HG02884 (cell line): ENCODE results near the gene CACTIN.

Experiments used
- ATAC-seq: cut with Tn5 transposase; IDR thresholded peaks from one replicate; pipeline ENCODE4 v1.9.1; 2021; ENCODE audit warnings: mild to moderate bottlenecking, moderate library complexity; ENCODE audit not compliant: unreplicated experiment

The CACTIN gene

GRCh38 chr19:3664879-3665642 is 38.5 kb upstream of the CACTIN start:
- ATAC-seq = no peak

DNA sequence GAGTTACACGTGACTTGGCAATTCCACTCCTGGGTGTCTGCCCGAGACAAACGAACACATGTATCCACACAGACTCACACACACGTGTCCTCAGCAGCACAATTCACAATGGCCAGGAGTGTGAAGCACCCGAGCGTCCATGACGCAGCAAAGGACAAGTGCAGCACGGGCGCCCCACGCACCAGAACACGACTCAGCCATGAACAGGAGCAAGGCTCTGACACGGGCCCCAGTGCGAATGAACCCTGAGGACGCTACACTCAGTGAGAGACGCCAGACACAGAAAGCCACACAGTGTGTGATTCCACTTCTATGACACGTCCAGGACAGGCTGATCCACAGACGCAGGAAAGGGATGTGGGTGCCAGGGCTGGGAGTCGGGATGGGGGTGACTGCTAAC is 37.2 kb upstream of the CACTIN start:
- no peak for ATAC-seq

GRCh38 chr19:3661284-3662238 is 35.0 kb upstream of the CACTIN start:
- ATAC-seq = no peak

DNA sequence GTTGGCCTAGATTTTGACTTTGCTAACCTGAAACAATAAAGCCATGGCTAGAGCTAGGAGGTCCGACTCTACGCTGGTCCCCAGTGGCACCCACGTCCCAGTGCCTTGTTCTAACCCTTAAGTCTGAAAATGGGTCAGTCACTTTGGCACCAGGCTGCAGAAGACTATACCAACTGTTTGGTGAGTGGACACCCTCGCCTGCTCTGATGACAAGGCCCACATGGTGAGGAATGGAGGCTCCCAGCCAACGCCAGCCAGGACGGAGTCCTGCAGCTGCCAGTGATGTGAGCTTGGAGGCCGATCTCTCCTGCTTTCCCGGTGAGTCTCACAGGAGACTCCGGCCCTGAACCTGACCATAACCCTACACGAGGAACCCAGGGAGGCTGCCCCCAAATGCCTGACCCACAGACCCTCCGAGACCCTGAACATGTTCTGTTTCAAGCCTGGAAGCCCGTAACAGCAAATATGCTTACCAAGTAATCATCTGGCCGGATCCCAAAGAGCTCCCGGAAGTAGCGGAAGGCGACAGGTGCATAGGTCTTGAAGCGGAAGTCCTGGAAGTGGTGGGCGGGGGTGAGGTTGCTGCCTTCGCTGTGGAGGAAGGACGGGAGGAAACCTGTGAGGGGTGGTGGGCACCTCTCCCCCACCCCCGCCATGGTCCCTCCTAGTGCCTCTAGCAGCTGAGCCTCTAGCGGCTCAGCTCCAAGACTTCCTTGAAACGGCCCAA is 34.1 kb upstream of the CACTIN start:
- ATAC-seq = no peak

GRCh38 chr19:3659746-3660112 is 33.1 kb upstream of the CACTIN start:
- no peak for ATAC-seq

DNA sequence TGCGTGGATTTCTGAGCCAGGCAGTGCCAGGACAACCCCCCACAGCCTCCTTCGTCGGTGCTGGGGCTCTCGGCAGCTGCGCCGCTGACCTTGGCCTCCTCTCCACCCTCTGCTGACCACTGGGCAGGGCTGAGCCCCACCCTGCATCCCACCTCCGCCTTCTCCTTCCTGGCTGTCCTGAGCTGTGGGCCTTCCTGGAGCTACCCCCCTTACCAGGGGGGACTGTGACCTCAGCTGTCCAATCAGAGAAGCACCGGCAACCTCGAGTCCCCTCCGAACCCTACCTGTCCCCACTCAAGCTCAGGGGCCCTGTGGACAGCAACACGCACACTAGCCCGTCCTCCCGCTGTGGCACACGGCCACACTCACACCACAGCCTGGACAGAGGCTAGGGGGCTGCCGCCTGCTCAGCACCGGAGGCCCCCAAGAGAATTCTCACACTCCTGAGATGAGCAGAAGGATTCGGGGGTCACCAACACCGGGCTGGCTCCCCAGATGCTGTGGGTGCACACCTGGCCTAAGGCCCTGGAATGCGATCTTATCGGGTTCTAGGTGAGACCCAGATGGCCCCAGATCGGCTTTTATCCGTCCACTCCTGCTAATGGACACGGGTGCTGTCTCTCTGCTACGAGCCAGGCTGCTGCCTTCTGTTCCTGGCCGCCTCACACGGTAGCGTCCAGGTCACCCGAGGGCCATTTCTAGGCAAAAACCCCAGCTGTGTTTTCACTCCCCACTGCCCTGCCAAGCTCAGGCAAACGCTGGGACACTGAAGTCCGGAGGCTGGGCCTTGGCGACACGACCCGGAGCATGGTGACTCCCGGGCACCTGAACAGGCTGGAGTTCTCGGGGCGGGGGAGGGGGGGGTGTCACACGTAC is 32.5 kb upstream of the CACTIN start:
- no peak for ATAC-seq

DNA sequence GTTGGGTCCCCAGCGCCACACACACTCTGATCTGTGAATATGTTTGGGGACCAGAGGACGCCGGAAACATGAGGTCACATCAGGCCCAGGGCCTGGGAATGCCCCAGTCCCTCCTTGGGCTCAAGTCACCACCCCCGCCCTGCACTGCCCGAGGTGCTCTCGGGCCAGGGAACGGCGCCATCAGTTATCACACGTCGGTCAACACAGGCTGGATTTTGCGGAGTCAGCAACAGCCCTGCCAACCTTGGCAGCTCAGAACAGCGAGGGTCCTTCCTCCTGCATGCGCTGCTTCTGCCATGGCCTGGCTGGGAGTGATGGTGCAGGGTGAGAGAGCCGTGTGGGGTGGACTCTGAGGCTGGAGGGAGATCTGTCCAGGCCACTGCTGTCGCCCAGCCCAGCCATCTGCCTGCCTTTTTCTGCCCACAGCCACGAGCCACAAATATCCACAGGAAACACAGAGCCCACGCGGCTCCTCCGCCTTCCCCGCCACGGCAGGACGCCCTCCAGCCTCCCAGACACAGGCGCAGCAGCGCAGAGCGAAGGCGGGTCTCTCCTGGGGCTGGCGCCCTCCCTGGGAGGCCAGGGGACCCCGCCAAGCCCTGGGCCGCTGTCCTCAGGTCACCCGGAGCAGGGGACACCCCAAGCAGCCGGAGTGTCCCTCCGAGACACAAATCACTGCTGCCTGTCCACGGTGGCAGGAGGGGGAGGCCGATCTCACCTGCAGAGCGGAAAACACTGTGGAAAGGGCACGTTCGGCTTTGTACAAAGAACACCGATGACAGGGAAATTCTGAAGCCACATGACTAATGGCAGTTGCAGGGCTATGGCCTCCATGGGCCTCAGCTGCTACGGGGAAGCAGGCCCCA is 31.6 kb upstream of the CACTIN start:
- ATAC-seq = no peak

DNA sequence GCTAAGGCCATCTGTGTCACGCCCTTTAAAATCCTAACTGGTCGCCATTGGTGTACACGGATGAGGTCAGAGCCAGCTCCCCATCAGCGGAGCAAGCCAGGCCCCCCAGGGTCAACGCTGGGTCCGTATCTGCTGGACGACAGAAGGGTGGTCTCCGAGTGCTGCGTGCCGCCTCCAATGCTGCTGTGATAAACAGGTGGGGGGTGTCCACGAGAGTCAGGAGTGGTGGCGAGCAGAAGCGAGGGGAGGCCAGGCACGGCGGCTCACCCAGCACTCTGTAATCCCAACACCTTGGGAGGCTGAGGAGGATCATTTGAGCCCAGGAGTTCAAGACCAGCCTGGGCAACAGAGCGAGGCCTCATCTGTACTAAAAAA is 30.8 kb upstream of the CACTIN start:
- ATAC-seq = no peak

DNA sequence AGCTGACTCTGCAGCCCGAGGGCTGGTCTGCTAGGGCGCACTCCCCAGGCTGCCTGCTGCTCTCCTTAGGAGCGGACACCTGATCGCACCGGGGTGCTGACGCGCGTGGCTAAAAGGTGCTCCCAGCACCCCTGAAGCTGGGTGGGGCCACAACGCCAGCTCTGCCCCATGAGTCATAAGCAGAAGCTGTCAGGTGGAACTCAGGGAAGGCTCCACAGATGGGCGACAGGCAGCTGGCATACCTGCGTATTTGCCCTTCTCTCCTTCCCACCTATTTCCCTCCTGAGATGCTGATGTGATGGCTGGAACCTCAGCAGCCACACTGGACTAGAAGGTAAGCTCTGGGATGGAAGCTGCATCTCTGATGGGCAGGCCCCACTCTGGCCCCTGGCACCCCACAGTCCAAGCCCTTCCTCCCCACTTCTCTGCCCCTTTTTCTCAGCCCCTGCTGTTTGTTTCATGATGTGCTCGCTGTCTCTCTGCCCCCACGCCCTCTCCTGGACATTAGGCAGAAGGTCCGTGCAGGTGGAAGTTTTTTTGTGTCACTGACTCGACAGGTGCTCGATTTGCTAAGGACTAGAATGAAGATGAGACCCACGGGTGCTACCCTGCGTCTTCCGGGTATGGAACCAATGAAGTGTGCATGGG is 30.3 kb upstream of the CACTIN start:
- ATAC-seq = no peak

- ATAC-seq = no peak
These were observed 29.6 kb upstream of the CACTIN start for GRCh38 chr19:3656073-3656746.

GRCh38 chr19:3655402-3656072 is 28.9 kb upstream of the CACTIN start:
- ATAC-seq = no peak

DNA sequence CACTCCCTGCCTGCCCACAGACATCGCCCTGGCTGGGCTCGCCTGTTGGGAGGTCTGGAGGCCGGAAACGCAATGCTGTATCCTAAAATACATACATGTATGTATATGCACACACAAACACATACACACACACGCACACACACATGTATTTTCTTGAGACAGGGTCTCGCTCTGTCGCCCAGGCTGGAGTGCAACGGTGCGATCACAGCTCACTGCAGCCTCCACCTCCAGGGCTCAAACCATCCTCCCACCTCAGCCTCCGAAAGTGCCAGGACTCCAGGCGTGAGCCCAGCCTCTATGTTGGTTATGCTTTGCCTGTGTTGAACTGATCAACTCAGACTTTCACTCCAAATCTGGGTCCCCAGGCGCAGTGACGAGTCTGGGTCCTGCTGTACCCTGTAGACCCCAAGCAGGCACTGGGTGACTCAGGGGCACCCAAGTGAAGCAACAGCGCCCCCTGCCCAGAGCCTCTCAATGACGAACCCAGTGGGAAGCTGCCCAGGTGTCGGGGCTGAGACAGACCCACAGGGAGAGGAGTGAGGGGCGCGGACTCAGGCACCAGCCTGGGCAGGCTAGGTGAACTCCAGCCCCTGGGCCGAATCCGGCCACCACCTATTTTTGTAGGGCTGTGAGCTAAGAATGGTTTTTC is 27.4 kb upstream of the CACTIN start:
- no peak for ATAC-seq

DNA sequence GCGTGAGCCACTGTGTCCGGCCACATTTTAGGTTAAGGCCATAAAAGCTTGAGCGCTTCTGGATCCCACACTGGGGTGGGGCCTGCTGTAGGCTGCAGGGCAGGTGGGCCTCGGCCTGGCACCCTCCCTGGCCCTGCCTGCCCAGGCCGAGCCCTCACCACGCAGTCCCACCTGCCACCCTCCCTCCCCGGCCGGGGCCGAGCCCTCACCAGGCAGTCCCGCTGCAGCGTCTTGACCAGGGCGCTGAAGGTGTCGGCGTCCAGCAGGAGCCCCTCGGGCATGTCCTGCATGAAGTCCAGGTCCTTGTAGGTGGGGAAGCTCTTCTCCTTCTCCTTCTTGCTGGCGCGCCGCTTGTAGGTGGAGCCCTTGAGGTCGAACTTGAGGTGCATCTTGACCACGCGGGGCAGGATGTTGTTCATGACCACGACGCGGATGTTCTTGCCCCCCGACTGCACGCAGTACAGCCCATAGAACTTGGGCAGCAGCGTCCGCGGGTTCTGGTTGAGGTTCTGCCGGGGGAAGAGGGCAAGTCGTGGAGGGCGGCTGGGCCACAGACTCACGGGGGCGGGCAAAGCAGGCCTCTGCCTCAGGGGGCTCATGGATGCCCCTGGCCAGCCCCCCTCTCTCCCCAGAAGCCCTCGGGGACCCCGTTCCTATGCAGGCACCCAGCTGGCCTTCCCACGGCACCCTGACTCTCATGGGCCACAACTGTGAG is 26.6 kb upstream of the CACTIN start:
- ATAC-seq = no peak

- ATAC-seq = no peak
These were observed 25.8 kb upstream of the CACTIN start for GRCh38 chr19:3652422-3652821.

DNA sequence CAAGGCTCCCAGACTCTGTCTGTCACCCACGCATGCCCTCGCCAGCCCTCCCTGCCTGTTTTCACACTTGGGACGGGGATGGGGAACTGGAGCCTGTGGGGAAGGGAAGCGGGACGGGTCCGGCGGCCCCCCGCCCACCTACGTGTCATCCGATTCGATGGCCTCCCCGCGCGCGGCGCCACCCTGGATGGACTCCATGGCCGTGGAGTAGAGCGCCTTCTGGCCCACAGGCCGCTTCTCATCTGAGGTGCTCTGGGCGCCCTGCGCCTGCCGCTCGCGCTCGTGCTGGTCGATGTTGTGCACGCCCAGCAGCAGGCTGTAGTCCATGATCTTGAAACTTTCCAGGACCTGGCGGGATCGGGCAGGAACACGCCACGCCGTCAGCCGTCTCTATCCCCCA is 25.1 kb upstream of the CACTIN start:
- no peak for ATAC-seq

DNA sequence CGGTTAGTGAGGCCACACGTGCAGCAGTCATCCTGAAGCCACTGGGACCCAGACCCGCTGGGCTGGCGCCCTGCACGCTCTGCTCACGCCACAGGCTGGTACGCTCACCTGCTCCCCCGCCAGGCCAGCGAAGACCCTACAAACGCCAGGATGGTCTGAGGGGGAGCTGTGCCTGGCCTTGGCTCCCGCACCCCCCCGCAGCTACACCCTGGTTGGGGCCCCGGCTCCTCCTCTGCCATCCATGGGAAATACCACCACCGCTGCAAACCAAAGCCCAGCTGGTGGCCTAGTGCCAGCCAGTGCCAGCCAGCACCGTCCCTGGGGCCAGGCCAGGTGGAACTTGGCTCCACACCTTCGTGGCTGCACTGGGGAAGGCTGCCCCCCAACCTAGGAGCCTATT is 23.3 kb upstream of the CACTIN start:
- no peak for ATAC-seq
